Gastroesophageal sphincter (tissue), 4 donors: ENCODE measurements around the gene SDF2L1. TPM values are rescaled to one million over a fixed set of nuclear protein-coding genes. Genes with fewer than 3 reads are reported as not detected.

Experiments used
- ATAC-seq: fragments of 150-250 bp; one replicate; pipeline ENCODE4 v1.9.1; 2016; ENCODE audit warnings: mild to moderate bottlenecking, moderate library complexity
- H3K27ac ChIP-seq, 4 donors: fragments of 200-600 bp; sonication (generic) in 3 of 4; 1 replicate in 3 of 4; 2 replicates in 1 of 4; pipeline ENCODE4 v1.5.1; 2016 to 2019
- H3K27me3 ChIP-seq: fragments of 200-600 bp; sonication (generic); one replicate; pipeline ENCODE4 v1.5.1; 2019
- H3K36me3 ChIP-seq, 2 donors: fragments of 200-600 bp; sonication (generic); one replicate each; pipeline ENCODE4 v1.5.1; 2019; ENCODE audit warnings: control low read depth in 1 of 2
- H3K4me1 ChIP-seq, 3 donors: fragments of 200-600 bp; sonication (generic); 1 replicate in 2 of 3; 2 replicates in 1 of 3; pipeline ENCODE4 v1.5.1; 2016 to 2019; ENCODE audit warnings: control low read depth in 2 of 3
- H3K4me3 ChIP-seq, 2 donors: fragments of 200-600 bp; sonication (generic); one replicate each; pipeline ENCODE4 v1.5.1; 2019; ENCODE audit warnings: mild to moderate bottlenecking in 1 of 2, moderate library complexity in 1 of 2
- H3K9me3 ChIP-seq, 3 donors: fragments of 200-600 bp; sonication (generic); one replicate each; pipeline ENCODE4 v1.5.1; 2017 to 2019; ENCODE audit warnings: control low read depth in 2 of 3
- EP300 ChIP-seq: sonication (generic); formaldehyde crosslinking; IDR thresholded peaks from one replicate; pipeline ENCODE4 v1.6.1; 2017; ENCODE audit warnings: antibody characterized with exemption, mild to moderate bottlenecking
- POLR2A ChIP-seq, 2 donors: fragments of 450-650 bp; IDR thresholded peaks; one replicate each; pipeline ENCODE4 v1.6.1; 2017; ENCODE audit warnings: antibody characterized with exemption in 2 of 2, mild to moderate bottlenecking in 2 of 2, moderate library complexity in 1 of 2
- POLR2AphosphoS5 ChIP-seq: sonication (generic); formaldehyde crosslinking; IDR thresholded peaks from one replicate; pipeline ENCODE4 v1.6.1; 2017; ENCODE audit warnings: antibody characterized with exemption
- WGBS, 2 donors: methylation state at CpG; one replicate each; pipeline ENCODE4 v1.1.5; 2018; ENCODE audit warnings: low coverage in 1 of 2; 5-methylcytosine and 5-hydroxymethylcytosine counted together
- total RNA-seq, 4 donors: library from RNA; depleted of rRNA; stranded (reverse); fragments of >200 nt; gene quantifications; one replicate each; pipeline ENCODE4 v1.1.0, GENCODE V29; 2016
- TF ChIP-seq, protein P1 (sequence below), 4 experiments: fragments of 200-600 bp in 2 of 4; fragments of 450-650 bp in 2 of 4; sonication (generic) in 1 of 4; IDR thresholded peaks; one replicate each; pipeline ENCODE4 v1.5.1; 2017 to 2019; ENCODE audit warnings: antibody characterized with exemption in 4 of 4, mild to moderate bottlenecking in 2 of 4, moderate library complexity in 2 of 4

SDF2L1 gene
- total RNA-seq, 4 donors from 2014 or later: 20.7 to 44.1 (median 30.5) TPM

- 75 to 87% methylated on average over 2 to 5 of the region's 7 CpGs for WGBS, 2 donors
- Histone ChIP-seq H3K4me3 (no peak overlapping the region), H3K27ac (no peak overlapping the region), H3K27me3 (peaks cover 48% of the 10 kb centered on the region), H3K4me1 (peaks cover 0 to 20% (median 0%) of the 10 kb centered on the region in 3 donors), H3K9me3 (no peaks in the 10 kb centered on the region), H3K36me3 (no peaks in the 10 kb centered on the region)
- TF ChIP-seq, protein P1, sequence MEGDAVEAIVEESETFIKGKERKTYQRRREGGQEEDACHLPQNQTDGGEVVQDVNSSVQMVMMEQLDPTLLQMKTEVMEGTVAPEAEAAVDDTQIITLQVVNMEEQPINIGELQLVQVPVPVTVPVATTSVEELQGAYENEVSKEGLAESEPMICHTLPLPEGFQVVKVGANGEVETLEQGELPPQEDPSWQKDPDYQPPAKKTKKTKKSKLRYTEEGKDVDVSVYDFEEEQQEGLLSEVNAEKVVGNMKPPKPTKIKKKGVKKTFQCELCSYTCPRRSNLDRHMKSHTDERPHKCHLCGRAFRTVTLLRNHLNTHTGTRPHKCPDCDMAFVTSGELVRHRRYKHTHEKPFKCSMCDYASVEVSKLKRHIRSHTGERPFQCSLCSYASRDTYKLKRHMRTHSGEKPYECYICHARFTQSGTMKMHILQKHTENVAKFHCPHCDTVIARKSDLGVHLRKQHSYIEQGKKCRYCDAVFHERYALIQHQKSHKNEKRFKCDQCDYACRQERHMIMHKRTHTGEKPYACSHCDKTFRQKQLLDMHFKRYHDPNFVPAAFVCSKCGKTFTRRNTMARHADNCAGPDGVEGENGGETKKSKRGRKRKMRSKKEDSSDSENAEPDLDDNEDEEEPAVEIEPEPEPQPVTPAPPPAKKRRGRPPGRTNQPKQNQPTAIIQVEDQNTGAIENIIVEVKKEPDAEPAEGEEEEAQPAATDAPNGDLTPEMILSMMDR (IDR thresholded peaks at IDR 0.05): no peak
- no peak for TF ChIP-seq POLR2AphosphoS5
- no peak for TF ChIP-seq EP300
- TF ChIP-seq POLR2A (IDR thresholded peaks at IDR 0.05): no peak
- ATAC-seq: no peak
Measured at GRCh38 chr22:21660904-21661303, 18.8 kb downstream of the SDF2L1 start.

GRCh38 chr22:21661991-21662390, 19.9 kb downstream of the SDF2L1 start:
- H3K27ac ChIP-seq: no peak overlapping the region
- 89 to 100% methylated on average over 1 to 3 of the region's 5 CpGs for WGBS, 2 donors
- H3K4me1 ChIP-seq: peaks cover 0 to 26% (median 0%) of the 10 kb centered on the region in 3 donors
- no peak overlapping the region for H3K4me3 ChIP-seq
- H3K9me3 ChIP-seq: no peaks in the 10 kb centered on the region
- TF ChIP-seq EP300: no peak
- no peak for ATAC-seq
- H3K36me3 ChIP-seq: no peaks in the 10 kb centered on the region
- peaks cover 38% of the 10 kb centered on the region for H3K27me3 ChIP-seq

DNA sequence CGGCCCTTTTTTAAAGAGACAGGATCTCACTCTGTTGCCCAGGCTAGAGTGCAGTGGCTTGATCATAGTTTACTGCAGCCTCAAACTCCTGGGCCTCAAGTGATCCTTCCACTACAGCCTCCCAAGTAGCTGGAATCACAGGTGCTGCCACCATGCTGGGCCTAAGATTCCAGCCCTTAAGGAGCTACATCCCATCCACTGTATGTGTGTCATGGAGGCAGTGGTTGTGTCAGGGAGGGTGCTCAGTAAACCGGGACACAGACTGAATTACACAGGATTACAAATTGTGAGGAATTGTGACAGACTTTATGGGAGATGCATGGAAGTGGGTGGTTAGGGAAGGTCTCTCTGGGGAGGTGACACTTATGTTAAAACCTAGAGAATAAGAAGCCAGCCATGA, 21.6 kb downstream of the SDF2L1 start:
- Histone ChIP-seq H3K36me3 (no peaks in the 10 kb centered on the region), H3K4me3 (no peak overlapping the region), H3K4me1 (peaks cover 0 to 24% (median 0%) of the 10 kb centered on the region in 3 donors), H3K27ac (no peak overlapping the region), H3K27me3 (peaks cover 20% of the 10 kb centered on the region), H3K9me3 (no peaks in the 10 kb centered on the region)
- no peak for TF ChIP-seq POLR2A (IDR thresholded peaks at IDR 0.05)
- TF ChIP-seq, protein P1 (IDR thresholded peaks at IDR 0.05): no peak
- TF ChIP-seq EP300: no peak
- no peak for TF ChIP-seq POLR2AphosphoS5
- no peak for ATAC-seq
- WGBS, 2 donors: 100% methylated on average over 2 of the region's 2 CpGs; no CpG with 5 or more reads in 1 of the 2 donors

GRCh38 chr22:21665047-21665851, 23.1 kb downstream of the SDF2L1 start:
- Histone ChIP-seq H3K27ac (peak overlapping the region; percentile 62 to 96 (median 93)), H3K27me3 (peaks cover 10% of the 10 kb centered on the region), H3K4me1 (peaks cover 0 to 24% (median 0%) of the 10 kb centered on the region in 3 donors), H3K4me3 (peak overlapping the region; percentile 52 to 78), H3K36me3 (peaks cover 0 to 10% of the 10 kb centered on the region in 2 donors), H3K9me3 (no peaks in the 10 kb centered on the region)
- WGBS, 2 donors: 89% methylated on average over 16 of the region's 26 CpGs; no CpG with 5 or more reads in 1 of the 2 donors
- ATAC-seq: no peak
- TF ChIP-seq EP300: no peak
- no peak for TF ChIP-seq POLR2AphosphoS5
- TF ChIP-seq, protein P1 (IDR thresholded peaks at IDR 0.05): no peak

- WGBS, 2 donors: 37 to 41% methylated on average over 10 to 12 of the region's 16 CpGs
- peak overlapping the region; percentile 52 to 78 for H3K4me3 ChIP-seq
- TF ChIP-seq EP300: no peak
- TF ChIP-seq POLR2AphosphoS5: no peak
- TF ChIP-seq POLR2A (IDR thresholded peaks at IDR 0.05): no peak
- TF ChIP-seq, protein P1 (IDR thresholded peaks at IDR 0.05): no peak
- peaks cover 0 to 26% of the 10 kb centered on the region in 2 donors for H3K36me3 ChIP-seq
- peaks cover 0 to 24% (median 0%) of the 10 kb centered on the region in 3 donors for H3K4me1 ChIP-seq
- no peaks in the 10 kb centered on the region for H3K9me3 ChIP-seq
- H3K27me3 ChIP-seq: no peaks in the 10 kb centered on the region
- peak overlapping the region in 2 of 4 donors; percentile 93 to 96 for H3K27ac ChIP-seq
- ATAC-seq: no peak
Measured at GRCh38 chr22:21666786-21667185, 24.7 kb downstream of the SDF2L1 start.
